GM23338 (cell line): Measurements from ENCODE around the gene CTRB1. TPM values are rescaled to one million over a fixed set of nuclear protein-coding genes. Genes with fewer than 3 reads are reported as not detected.

ENCODE experiments used
- ATAC-seq: fragments of 200-7000 bp; cut with Tn5 transposase; 3 replicates; pipeline ENCODE4 v1.9.1; 2020
- DNase-seq: peaks from one replicate; pipeline ENCODE4 v3.0.0-alpha.2; 2015; ENCODE audit warnings: low spot score
- H2AFZ ChIP-seq: fragments of 200-600 bp; sonication (generic); 2 replicates; pipeline ENCODE4 v1.8.0; 2016; ENCODE audit warnings: antibody characterized with exemption, mild to moderate bottlenecking, moderate library complexity
- H3F3A ChIP-seq: fragments of 200-600 bp; sonication (generic); replicated peaks from 2 replicates; pipeline ENCODE4 v1.8.0; 2017; ENCODE audit warnings: antibody characterized with exemption, mixed run types, low read depth
- H3K27ac ChIP-seq: fragments of 200-600 bp; sonication (generic); 2 replicates; pipeline ENCODE4 v1.6.1; 2016; ENCODE audit warnings: low read depth
- H3K27me3 ChIP-seq: fragments of 200-600 bp; sonication (generic); 2 replicates; pipeline ENCODE4 v1.8.0; 2016; ENCODE audit warnings: mild to moderate bottlenecking, mixed run types, moderate library complexity; ENCODE audit not compliant: insufficient read depth
- H3K36me3 ChIP-seq: fragments of 200-600 bp; sonication (generic); 2 replicates; pipeline ENCODE4 v1.8.0; 2016; ENCODE audit warnings: mild to moderate bottlenecking; ENCODE audit not compliant: insufficient read depth
- H3K4me1 ChIP-seq: fragments of 200-600 bp; sonication (generic); 2 replicates; pipeline ENCODE4 v1.8.0; 2016; ENCODE audit warnings: mild to moderate bottlenecking, moderate library complexity; ENCODE audit not compliant: insufficient read depth
- H3K4me2 ChIP-seq: fragments of 200-600 bp; sonication (generic); 2 replicates; pipeline ENCODE4 v1.7.1; 2017; ENCODE audit warnings: mixed run types
- H3K4me3 ChIP-seq: fragments of 200-600 bp; sonication (generic); 2 replicates; pipeline ENCODE4 v1.6.1; 2016; ENCODE audit warnings: mixed run types
- H3K79me2 ChIP-seq: fragments of 200-600 bp; sonication (generic); replicated peaks from 2 replicates; pipeline ENCODE4 v1.8.0; 2017; ENCODE audit warnings: mild to moderate bottlenecking; ENCODE audit not compliant: insufficient read depth
- H3K9me2 ChIP-seq: fragments of 200-600 bp; sonication (generic); 2 replicates; pipeline ENCODE4 v1.8.0; 2017; ENCODE audit not compliant: insufficient read depth
- H4K20me1 ChIP-seq: fragments of 200-600 bp; sonication (generic); replicated peaks from 2 replicates; pipeline ENCODE4 v1.8.0; 2017; ENCODE audit warnings: mild to moderate bottlenecking; ENCODE audit not compliant: insufficient read depth
- H3K27ac Mint-ChIP-seq: 2 replicates; pipeline ENCODE4 v1.8.0; 2020; ENCODE audit warnings: inconsistent platforms, mild to moderate bottlenecking, moderate library complexity, mixed read lengths
- H3K27me3 Mint-ChIP-seq: 3 replicates; pipeline ENCODE4 v1.8.0; 2022; ENCODE audit warnings: low read depth, mild to moderate bottlenecking, moderate library complexity, mixed read lengths, inconsistent platforms; ENCODE audit not compliant: insufficient read depth, poor library complexity
- H3K36me3 Mint-ChIP-seq: 3 replicates; pipeline ENCODE4 v1.8.0; 2021; ENCODE audit warnings: low read depth, mild to moderate bottlenecking, inconsistent platforms, moderate library complexity, mixed read lengths
- H3K4me1 Mint-ChIP-seq: 3 replicates; pipeline ENCODE4 v1.8.0; 2020; ENCODE audit warnings: mild to moderate bottlenecking, inconsistent platforms, mixed read lengths
- H3K4me3 Mint-ChIP-seq: 3 replicates; pipeline ENCODE4 v1.8.0; 2021; ENCODE audit warnings: moderate library complexity, mild to moderate bottlenecking, inconsistent platforms, mixed read lengths
- H3K9me3 Mint-ChIP-seq: 3 replicates; pipeline ENCODE4 v1.8.0; 2020; ENCODE audit warnings: moderate library complexity, mild to moderate bottlenecking, inconsistent platforms, mixed read lengths
- CREB1 ChIP-seq: fragments of 250-450 bp; sonication (Bioruptor Pico); IDR thresholded peaks from 2 replicates; pipeline ENCODE4 v1.5.0; 2020; ENCODE audit warnings: low read depth, mild to moderate bottlenecking, moderate library complexity
- EZH2 ChIP-seq: fragments of 200-600 bp; sonication (generic); IDR thresholded peaks from one replicate; pipeline ENCODE4 v1.8.0; 2017; ENCODE audit warnings: antibody characterized with exemption, mild to moderate bottlenecking, low read depth; ENCODE audit not compliant: unreplicated experiment
- JUNB ChIP-seq: IDR thresholded peaks from one replicate; pipeline ENCODE4 v1.6.1; 2016; ENCODE audit warnings: antibody characterized with exemption; ENCODE audit not compliant: unreplicated experiment
- POLR2AphosphoS5 ChIP-seq: IDR thresholded peaks from 2 replicates; pipeline ENCODE4 v1.6.1; 2016; ENCODE audit warnings: antibody characterized with exemption, low read depth
- STAT1 ChIP-seq: IDR thresholded peaks from one replicate; pipeline ENCODE4 v1.6.1; 2016; ENCODE audit warnings: antibody characterized with exemption; ENCODE audit not compliant: unreplicated experiment
- polyA plus RNA-seq: library from polyadenylated mRNA; unstranded; fragments of >200 nt; fragmentation: Nextera tagmentation; extraction: Ambion mirVana; gene quantifications from 2 replicates; pipeline ENCODE4 v1.2.1, GENCODE V29; 2016
- total RNA-seq: library from RNA; depleted of rRNA; stranded (reverse); fragments of >200 nt; shearing (Covaris generic); gene quantifications from 2 replicates; pipeline ENCODE4 v1.2.3, GENCODE V29; 2014
- TF ChIP-seq, protein P1 (sequence below): IDR thresholded peaks from 2 replicates; pipeline ENCODE4 v1.6.1; 2016; ENCODE audit warnings: antibody characterized with exemption
- TF ChIP-seq, protein P2 (sequence below): IDR thresholded peaks from one replicate; pipeline ENCODE4 v1.6.1; 2018; ENCODE audit warnings: antibody characterized with exemption; ENCODE audit not compliant: unreplicated experiment
- TF ChIP-seq, protein P3 (sequence below), 2 experiments: fragments of 200-600 bp in 1 of 2; sonication (generic) in 1 of 2; conservative IDR thresholded peaks; 2 replicates each; pipeline versions ENCODE4 v1.5.1 to v1.6.1; 2016 to 2017; ENCODE audit warnings: antibody characterized with exemption in 2 of 2, low read depth in 2 of 2, mild to moderate bottlenecking in 2 of 2, moderate library complexity in 1 of 2

CTRB1 gene
- total and polyA plus RNA-seq, 2 experiments from 2014 or later: not detected

DNA sequence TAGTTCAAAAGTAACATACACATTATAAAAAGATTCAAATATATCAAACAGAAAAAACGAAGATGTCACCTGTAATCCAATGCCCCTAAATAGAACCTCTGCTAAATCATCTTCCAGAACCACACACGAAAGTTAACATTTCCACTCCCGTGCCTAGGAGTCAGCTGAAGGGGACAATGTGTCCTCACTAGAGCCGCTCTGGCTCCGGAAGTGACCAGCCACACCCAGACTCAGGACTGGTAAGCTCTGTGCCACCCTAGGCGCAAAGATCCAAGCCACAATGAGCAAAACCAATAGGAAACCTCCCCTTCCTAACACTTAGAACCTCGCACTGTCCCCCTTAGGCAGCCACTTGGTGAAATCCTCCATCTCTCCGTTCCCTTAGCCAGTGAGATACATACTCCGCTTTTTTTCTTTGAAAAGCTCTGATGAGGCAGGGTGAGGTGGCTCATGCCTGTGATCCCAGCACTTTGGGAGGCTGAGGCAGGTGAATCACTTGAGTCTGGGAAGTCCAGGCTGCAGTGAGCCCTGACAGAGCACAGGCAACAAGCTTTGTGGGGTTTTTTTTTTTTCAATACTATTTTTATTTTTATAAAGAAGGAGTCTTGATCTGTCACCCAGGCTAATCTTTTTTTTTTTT is 11.8 kb downstream of the CTRB1 start:
- Histone ChIP-seq H3K36me3 (peaks cover 30% of the 10 kb centered on the region; the same call in 1 of the 2 replicates), H3F3A (peaks cover 36% of the 10 kb centered on the region), H3K79me2 (peaks cover 12% of the 10 kb centered on the region; the same call in 1 of the 2 replicates), H3K27ac (no peak overlapping the region; the same call in 1 of the 2 replicates), H3K4me1 (no peaks in the 10 kb centered on the region), H4K20me1 (peaks cover 14% of the 10 kb centered on the region; the same call in 1 of the 2 replicates), H3K27me3 (no peaks in the 10 kb centered on the region), H3K4me2 (no peak overlapping the region), H3K9me2 (no peaks in the 10 kb centered on the region), H2AFZ (no peak overlapping the region), H3K4me3 (no peak overlapping the region)
- H3K27me3 Mint-ChIP-seq: peaks cover 26% of the 10 kb centered on the region
- peaks cover 8% of the 10 kb centered on the region for H3K4me1 Mint-ChIP-seq
- no peak for ATAC-seq
- H3K9me3 Mint-ChIP-seq: no peaks in the 10 kb centered on the region
- no peak overlapping the region for H3K27ac Mint-ChIP-seq
- H3K4me3 Mint-ChIP-seq: no peak overlapping the region
- no peak for TF ChIP-seq STAT1
- no peak for TF ChIP-seq JUNB
- TF ChIP-seq, protein P1, sequence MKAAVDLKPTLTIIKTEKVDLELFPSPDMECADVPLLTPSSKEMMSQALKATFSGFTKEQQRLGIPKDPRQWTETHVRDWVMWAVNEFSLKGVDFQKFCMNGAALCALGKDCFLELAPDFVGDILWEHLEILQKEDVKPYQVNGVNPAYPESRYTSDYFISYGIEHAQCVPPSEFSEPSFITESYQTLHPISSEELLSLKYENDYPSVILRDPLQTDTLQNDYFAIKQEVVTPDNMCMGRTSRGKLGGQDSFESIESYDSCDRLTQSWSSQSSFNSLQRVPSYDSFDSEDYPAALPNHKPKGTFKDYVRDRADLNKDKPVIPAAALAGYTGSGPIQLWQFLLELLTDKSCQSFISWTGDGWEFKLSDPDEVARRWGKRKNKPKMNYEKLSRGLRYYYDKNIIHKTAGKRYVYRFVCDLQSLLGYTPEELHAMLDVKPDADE: no peak
- H3K36me3 Mint-ChIP-seq: peaks cover 61% of the 10 kb centered on the region
- no peak for DNase-seq

DNA sequence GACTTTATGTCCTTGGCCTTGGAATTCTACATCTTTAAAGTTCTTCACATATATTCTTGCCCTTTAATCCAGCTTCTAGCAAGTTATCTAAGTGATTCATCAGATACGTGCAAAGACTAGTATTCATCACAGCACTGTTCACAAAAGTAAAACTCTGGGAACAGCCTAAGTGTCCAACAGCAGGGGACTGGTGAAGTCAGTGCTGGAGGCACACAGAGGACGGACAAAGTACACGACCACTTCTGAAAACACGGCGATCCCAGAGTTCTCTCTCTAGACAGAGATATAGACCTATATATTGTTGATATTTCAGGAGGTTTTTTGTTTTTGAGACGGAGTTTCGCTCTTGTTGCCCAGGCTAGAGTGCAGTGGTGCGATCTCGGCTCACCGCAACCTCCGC is 12.8 kb downstream of the CTRB1 start:
- no peak overlapping the region for H3K4me2 ChIP-seq
- DNase-seq (no peak), ATAC-seq (no peak)
- no peaks in the 10 kb centered on the region for H3K9me2 ChIP-seq
- H3K27ac ChIP-seq: peak overlapping the region; percentile 36; the same call in 1 of the 2 replicates
- H3K4me3 ChIP-seq: no peak overlapping the region
- no peaks in the 10 kb centered on the region for H3K4me1 ChIP-seq
- no peaks in the 10 kb centered on the region for H3K27me3 ChIP-seq
- H3F3A ChIP-seq: peaks cover 36% of the 10 kb centered on the region
- Mint-ChIP-seq H3K36me3 (peaks cover 71% of the 10 kb centered on the region), H3K9me3 (no peaks in the 10 kb centered on the region), H3K4me3 (no peak overlapping the region), H3K4me1 (peaks cover 7% of the 10 kb centered on the region), H3K27ac (no peak overlapping the region; the same call in 1 of the 2 replicates), H3K27me3 (peaks cover 28% of the 10 kb centered on the region)
- peaks cover 30% of the 10 kb centered on the region; the same call in 1 of the 2 replicates for H3K36me3 ChIP-seq
- H3K79me2 ChIP-seq: peaks cover 13% of the 10 kb centered on the region
- no peak overlapping the region for H2AFZ ChIP-seq
- peaks cover 14% of the 10 kb centered on the region; the same call in 1 of the 2 replicates for H4K20me1 ChIP-seq
- TF ChIP-seq, protein P2, sequence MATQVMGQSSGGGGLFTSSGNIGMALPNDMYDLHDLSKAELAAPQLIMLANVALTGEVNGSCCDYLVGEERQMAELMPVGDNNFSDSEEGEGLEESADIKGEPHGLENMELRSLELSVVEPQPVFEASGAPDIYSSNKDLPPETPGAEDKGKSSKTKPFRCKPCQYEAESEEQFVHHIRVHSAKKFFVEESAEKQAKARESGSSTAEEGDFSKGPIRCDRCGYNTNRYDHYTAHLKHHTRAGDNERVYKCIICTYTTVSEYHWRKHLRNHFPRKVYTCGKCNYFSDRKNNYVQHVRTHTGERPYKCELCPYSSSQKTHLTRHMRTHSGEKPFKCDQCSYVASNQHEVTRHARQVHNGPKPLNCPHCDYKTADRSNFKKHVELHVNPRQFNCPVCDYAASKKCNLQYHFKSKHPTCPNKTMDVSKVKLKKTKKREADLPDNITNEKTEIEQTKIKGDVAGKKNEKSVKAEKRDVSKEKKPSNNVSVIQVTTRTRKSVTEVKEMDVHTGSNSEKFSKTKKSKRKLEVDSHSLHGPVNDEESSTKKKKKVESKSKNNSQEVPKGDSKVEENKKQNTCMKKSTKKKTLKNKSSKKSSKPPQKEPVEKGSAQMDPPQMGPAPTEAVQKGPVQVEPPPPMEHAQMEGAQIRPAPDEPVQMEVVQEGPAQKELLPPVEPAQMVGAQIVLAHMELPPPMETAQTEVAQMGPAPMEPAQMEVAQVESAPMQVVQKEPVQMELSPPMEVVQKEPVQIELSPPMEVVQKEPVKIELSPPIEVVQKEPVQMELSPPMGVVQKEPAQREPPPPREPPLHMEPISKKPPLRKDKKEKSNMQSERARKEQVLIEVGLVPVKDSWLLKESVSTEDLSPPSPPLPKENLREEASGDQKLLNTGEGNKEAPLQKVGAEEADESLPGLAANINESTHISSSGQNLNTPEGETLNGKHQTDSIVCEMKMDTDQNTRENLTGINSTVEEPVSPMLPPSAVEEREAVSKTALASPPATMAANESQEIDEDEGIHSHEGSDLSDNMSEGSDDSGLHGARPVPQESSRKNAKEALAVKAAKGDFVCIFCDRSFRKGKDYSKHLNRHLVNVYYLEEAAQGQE: no peak
- TF ChIP-seq POLR2AphosphoS5 (no peak), CREB1 (no peak), EZH2 (no peak), STAT1 (no peak)
- TF ChIP-seq, protein P3, sequence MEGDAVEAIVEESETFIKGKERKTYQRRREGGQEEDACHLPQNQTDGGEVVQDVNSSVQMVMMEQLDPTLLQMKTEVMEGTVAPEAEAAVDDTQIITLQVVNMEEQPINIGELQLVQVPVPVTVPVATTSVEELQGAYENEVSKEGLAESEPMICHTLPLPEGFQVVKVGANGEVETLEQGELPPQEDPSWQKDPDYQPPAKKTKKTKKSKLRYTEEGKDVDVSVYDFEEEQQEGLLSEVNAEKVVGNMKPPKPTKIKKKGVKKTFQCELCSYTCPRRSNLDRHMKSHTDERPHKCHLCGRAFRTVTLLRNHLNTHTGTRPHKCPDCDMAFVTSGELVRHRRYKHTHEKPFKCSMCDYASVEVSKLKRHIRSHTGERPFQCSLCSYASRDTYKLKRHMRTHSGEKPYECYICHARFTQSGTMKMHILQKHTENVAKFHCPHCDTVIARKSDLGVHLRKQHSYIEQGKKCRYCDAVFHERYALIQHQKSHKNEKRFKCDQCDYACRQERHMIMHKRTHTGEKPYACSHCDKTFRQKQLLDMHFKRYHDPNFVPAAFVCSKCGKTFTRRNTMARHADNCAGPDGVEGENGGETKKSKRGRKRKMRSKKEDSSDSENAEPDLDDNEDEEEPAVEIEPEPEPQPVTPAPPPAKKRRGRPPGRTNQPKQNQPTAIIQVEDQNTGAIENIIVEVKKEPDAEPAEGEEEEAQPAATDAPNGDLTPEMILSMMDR (conservative IDR thresholded peaks at IDR 0.05; ENCODE audit: low read depth in 2 of 2): no peak
